Gastroesophageal sphincter (tissue), 4 donors: ENCODE results near the gene ADPRHL1. TPM values are rescaled to one million over a fixed set of nuclear protein-coding genes. Genes with fewer than 3 reads are reported as not detected.
A peak's percentile ranks its signal among the peaks of the same experiment; 100 is the strongest.

Source experiments
- ATAC-seq: fragments of 150-250 bp; one replicate; pipeline ENCODE4 v1.9.1; 2016; ENCODE audit warnings: mild to moderate bottlenecking, moderate library complexity
- H3K27ac ChIP-seq, 4 donors: fragments of 200-600 bp; sonication (generic) in 3 of 4; 1 replicate in 3 of 4; 2 replicates in 1 of 4; pipeline ENCODE4 v1.5.1; 2016 to 2019
- H3K27me3 ChIP-seq: fragments of 200-600 bp; sonication (generic); one replicate; pipeline ENCODE4 v1.5.1; 2019
- H3K36me3 ChIP-seq, 2 donors: fragments of 200-600 bp; sonication (generic); one replicate each; pipeline ENCODE4 v1.5.1; 2019; ENCODE audit warnings: control low read depth in 1 of 2
- H3K4me1 ChIP-seq, 3 donors: fragments of 200-600 bp; sonication (generic); 1 replicate in 2 of 3; 2 replicates in 1 of 3; pipeline ENCODE4 v1.5.1; 2016 to 2019; ENCODE audit warnings: control low read depth in 2 of 3
- H3K4me3 ChIP-seq, 2 donors: fragments of 200-600 bp; sonication (generic); one replicate each; pipeline ENCODE4 v1.5.1; 2019; ENCODE audit warnings: mild to moderate bottlenecking in 1 of 2, moderate library complexity in 1 of 2
- H3K9me3 ChIP-seq, 3 donors: fragments of 200-600 bp; sonication (generic); one replicate each; pipeline ENCODE4 v1.5.1; 2017 to 2019; ENCODE audit warnings: control low read depth in 2 of 3
- EP300 ChIP-seq: sonication (generic); formaldehyde crosslinking; IDR thresholded peaks from one replicate; pipeline ENCODE4 v1.6.1; 2017; ENCODE audit warnings: antibody characterized with exemption, mild to moderate bottlenecking
- POLR2A ChIP-seq, 2 donors: fragments of 450-650 bp; IDR thresholded peaks; one replicate each; pipeline ENCODE4 v1.6.1; 2017; ENCODE audit warnings: antibody characterized with exemption in 2 of 2, mild to moderate bottlenecking in 2 of 2, moderate library complexity in 1 of 2
- POLR2AphosphoS5 ChIP-seq: sonication (generic); formaldehyde crosslinking; IDR thresholded peaks from one replicate; pipeline ENCODE4 v1.6.1; 2017; ENCODE audit warnings: antibody characterized with exemption
- WGBS, 2 donors: methylation state at CpG; one replicate each; pipeline ENCODE4 v1.1.5; 2018; ENCODE audit warnings: low coverage in 1 of 2; 5-methylcytosine and 5-hydroxymethylcytosine counted together
- total RNA-seq, 4 donors: library from RNA; depleted of rRNA; stranded (reverse); fragments of >200 nt; gene quantifications; one replicate each; pipeline ENCODE4 v1.1.0, GENCODE V29; 2016
- TF ChIP-seq, protein P1 (sequence below), 4 experiments: fragments of 200-600 bp in 2 of 4; fragments of 450-650 bp in 2 of 4; sonication (generic) in 1 of 4; IDR thresholded peaks; one replicate each; pipeline ENCODE4 v1.5.1; 2017 to 2019; ENCODE audit warnings: antibody characterized with exemption in 4 of 4, mild to moderate bottlenecking in 2 of 4, moderate library complexity in 2 of 4

Gene ADPRHL1
- total RNA-seq, 4 donors from 2014 or later: 4.7 to 33.8 (median 8.9) TPM

- Histone ChIP-seq H3K9me3 (no peaks in the 10 kb centered on the region), H3K27me3 (no peaks in the 10 kb centered on the region), H3K4me3 (no peak overlapping the region), H3K4me1 (peaks cover 0 to 12% (median 0%) of the 10 kb centered on the region in 3 donors), H3K36me3 (peaks cover 0 to 77% of the 10 kb centered on the region in 2 donors), H3K27ac (no peak overlapping the region)
- TF ChIP-seq, protein P1, sequence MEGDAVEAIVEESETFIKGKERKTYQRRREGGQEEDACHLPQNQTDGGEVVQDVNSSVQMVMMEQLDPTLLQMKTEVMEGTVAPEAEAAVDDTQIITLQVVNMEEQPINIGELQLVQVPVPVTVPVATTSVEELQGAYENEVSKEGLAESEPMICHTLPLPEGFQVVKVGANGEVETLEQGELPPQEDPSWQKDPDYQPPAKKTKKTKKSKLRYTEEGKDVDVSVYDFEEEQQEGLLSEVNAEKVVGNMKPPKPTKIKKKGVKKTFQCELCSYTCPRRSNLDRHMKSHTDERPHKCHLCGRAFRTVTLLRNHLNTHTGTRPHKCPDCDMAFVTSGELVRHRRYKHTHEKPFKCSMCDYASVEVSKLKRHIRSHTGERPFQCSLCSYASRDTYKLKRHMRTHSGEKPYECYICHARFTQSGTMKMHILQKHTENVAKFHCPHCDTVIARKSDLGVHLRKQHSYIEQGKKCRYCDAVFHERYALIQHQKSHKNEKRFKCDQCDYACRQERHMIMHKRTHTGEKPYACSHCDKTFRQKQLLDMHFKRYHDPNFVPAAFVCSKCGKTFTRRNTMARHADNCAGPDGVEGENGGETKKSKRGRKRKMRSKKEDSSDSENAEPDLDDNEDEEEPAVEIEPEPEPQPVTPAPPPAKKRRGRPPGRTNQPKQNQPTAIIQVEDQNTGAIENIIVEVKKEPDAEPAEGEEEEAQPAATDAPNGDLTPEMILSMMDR (IDR thresholded peaks at IDR 0.05): no peak
- no peak for TF ChIP-seq POLR2A (IDR thresholded peaks at IDR 0.05)
- no peak for TF ChIP-seq POLR2AphosphoS5
- TF ChIP-seq EP300: no peak
- WGBS, 2 donors: 88 to 98% methylated on average over 2 to 3 of the region's 3 CpGs
- ATAC-seq: no peak
Measured at GRCh38 chr13:113477724-113478123, 24.4 kb upstream of the ADPRHL1 start.

DNA sequence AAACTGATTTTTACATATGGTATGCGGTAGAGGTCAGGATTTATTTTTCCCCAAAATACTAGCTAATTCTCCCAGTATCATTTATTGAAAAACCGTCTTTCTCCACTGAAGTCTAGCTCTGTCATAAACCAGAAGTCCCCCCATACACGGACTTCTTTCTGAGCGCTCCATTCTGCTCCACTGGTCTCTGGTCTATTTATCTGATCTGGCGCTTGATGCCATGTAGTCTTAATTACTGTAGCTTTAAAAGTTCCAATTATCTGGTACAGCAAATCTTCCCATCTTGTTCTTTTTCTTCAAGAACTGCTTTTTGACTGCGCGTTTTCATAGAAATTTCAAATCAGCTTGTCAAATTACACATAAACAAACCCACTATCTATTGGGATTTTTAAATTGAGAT, 23.5 kb upstream of the ADPRHL1 start:
- peaks cover 0 to 85% of the 10 kb centered on the region in 2 donors for H3K36me3 ChIP-seq
- H3K27me3 ChIP-seq: no peaks in the 10 kb centered on the region
- 88 to 98% methylated on average over 5 to 7 of the region's 7 CpGs for WGBS, 2 donors
- peaks cover 0 to 4% (median 0%) of the 10 kb centered on the region in 3 donors for H3K4me1 ChIP-seq
- H3K9me3 ChIP-seq: no peaks in the 10 kb centered on the region
- ATAC-seq: no peak
- no peak for TF ChIP-seq EP300
- TF ChIP-seq POLR2A (IDR thresholded peaks at IDR 0.05): no peak
- TF ChIP-seq POLR2AphosphoS5: no peak
- TF ChIP-seq, protein P1 (IDR thresholded peaks at IDR 0.05): no peak
- H3K27ac ChIP-seq: no peak overlapping the region
- H3K4me3 ChIP-seq: no peak overlapping the region

GRCh38 chr13:113475911-113476310, 22.6 kb upstream of the ADPRHL1 start:
- WGBS, 2 donors: 88 to 94% methylated on average over 4 to 8 of the region's 12 CpGs
- TF ChIP-seq EP300: no peak
- TF ChIP-seq, protein P1 (IDR thresholded peaks at IDR 0.05): no peak
- TF ChIP-seq POLR2A (IDR thresholded peaks at IDR 0.05): no peak
- no peak for TF ChIP-seq POLR2AphosphoS5
- Histone ChIP-seq H3K4me1 (no peaks in the 10 kb centered on the region), H3K9me3 (no peaks in the 10 kb centered on the region), H3K27ac (no peak overlapping the region), H3K36me3 (peaks cover 0 to 94% of the 10 kb centered on the region in 2 donors), H3K27me3 (no peaks in the 10 kb centered on the region), H3K4me3 (no peak overlapping the region)
- ATAC-seq: no peak

DNA sequence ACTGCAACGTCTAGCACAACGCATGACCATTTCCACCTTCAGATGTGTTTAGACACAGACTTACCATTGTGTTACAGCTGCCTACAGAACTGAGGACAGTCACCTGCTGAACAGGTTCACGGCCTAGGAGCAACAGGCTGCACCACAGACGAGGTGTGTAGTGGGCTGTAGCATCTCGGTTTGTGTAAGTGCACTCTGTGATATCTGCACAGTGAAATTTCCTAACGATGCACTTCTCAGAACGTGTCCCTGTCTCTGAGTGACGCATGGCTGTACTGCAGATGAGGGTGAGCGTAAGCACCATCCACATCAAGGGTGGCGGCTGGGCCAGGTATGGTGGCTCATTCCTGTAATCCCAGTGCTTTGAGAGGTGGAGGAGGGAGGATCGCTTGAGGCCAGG, 22.0 kb upstream of the ADPRHL1 start:
- Histone ChIP-seq H3K27ac (no peak overlapping the region), H3K4me1 (no peaks in the 10 kb centered on the region), H3K27me3 (no peaks in the 10 kb centered on the region), H3K9me3 (no peaks in the 10 kb centered on the region), H3K36me3 (peaks cover 0 to 93% of the 10 kb centered on the region in 2 donors), H3K4me3 (no peak overlapping the region)
- 87 to 100% methylated on average over 5 to 8 of the region's 11 CpGs for WGBS, 2 donors
- no peak for ATAC-seq
- no peak for TF ChIP-seq POLR2A (IDR thresholded peaks at IDR 0.05)
- TF ChIP-seq POLR2AphosphoS5: no peak
- TF ChIP-seq EP300: no peak
- TF ChIP-seq, protein P1 (IDR thresholded peaks at IDR 0.05): no peak

DNA sequence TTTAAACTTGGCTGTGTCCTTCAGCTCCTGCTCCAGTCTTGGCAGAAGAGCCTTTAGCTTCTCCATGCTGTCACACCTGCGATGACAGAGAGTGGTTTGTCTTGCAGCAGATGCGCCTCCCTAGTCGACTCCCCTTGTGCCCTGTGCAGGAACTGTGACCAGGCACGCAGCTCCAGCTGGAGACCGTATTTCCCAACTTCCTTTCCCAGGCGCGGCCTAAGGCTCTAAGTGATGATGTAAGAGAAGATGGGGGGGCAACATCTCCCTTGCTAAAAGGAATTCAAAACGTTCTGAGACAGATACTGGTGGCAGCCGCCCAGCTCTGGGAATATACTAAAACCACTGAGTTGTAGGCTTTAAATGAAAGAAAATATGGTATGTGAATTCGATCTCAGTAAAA, 20.9 kb upstream of the ADPRHL1 start:
- Histone ChIP-seq H3K4me3 (no peak overlapping the region), H3K27me3 (no peaks in the 10 kb centered on the region), H3K36me3 (peaks cover 0 to 91% of the 10 kb centered on the region in 2 donors), H3K9me3 (no peaks in the 10 kb centered on the region), H3K4me1 (no peaks in the 10 kb centered on the region), H3K27ac (no peak overlapping the region)
- TF ChIP-seq EP300: no peak
- TF ChIP-seq, protein P1 (IDR thresholded peaks at IDR 0.05): no peak
- TF ChIP-seq POLR2AphosphoS5: no peak
- no peak for TF ChIP-seq POLR2A (IDR thresholded peaks at IDR 0.05)
- WGBS, 2 donors: 68 to 70% methylated on average over 3 to 8 of the region's 10 CpGs
- peak; percentile 55 for ATAC-seq
